Neural cell (in vitro differentiated cells): ENCODE results near the gene LAPTM5. TPM values are rescaled to one million over a fixed set of nuclear protein-coding genes. Genes with fewer than 3 reads are reported as not detected.
A peak's percentile ranks its signal among the peaks of the same experiment; 100 is the strongest.

Source experiments
- H2AFZ ChIP-seq: fragments of 200-600, 300-800 bp; sonication (generic), shearing (Covaris generic); 2 replicates; pipeline ENCODE4 v1.6.0; 2014; ENCODE audit warnings: low read depth, mild to moderate bottlenecking, antibody characterized with exemption, low read length, moderate library complexity
- H3F3A ChIP-seq: fragments of 200-600 bp; shearing (Covaris generic); 2 replicates; pipeline ENCODE4 v1.6.1; 2016; ENCODE audit warnings: mild to moderate bottlenecking, moderate library complexity, mixed read lengths, antibody characterized with exemption, low read length; ENCODE audit not compliant: insufficient read depth, poor library complexity, severe bottlenecking
- H3K27ac ChIP-seq: fragments of 200-600, 300-800 bp; sonication (generic), shearing (Covaris generic); 2 replicates; pipeline ENCODE4 v1.5.1; 2014; ENCODE audit warnings: mild to moderate bottlenecking, low read length, moderate library complexity
- H3K27me3 ChIP-seq: fragments of 300-800, 200-600 bp; sonication (generic), shearing (Covaris generic); 2 replicates; pipeline ENCODE4 v1.6.0; 2014; ENCODE audit warnings: mild to moderate bottlenecking, low read depth, low read length, moderate library complexity; ENCODE audit not compliant: insufficient read depth
- H3K36me3 ChIP-seq: fragments of 300-800, 200-600 bp; sonication (generic), shearing (Covaris generic); 2 replicates; pipeline ENCODE4 v1.5.1; 2014; ENCODE audit warnings: mild to moderate bottlenecking, antibody characterized with exemption, low read length, moderate library complexity; ENCODE audit not compliant: insufficient read depth
- H3K4me2 ChIP-seq: fragments of 300-800, 200-600 bp; sonication (generic), shearing (Covaris generic); 2 replicates; pipeline ENCODE4 v1.6.0; 2014; ENCODE audit warnings: mild to moderate bottlenecking, low read length
- H3K4me3 ChIP-seq: fragments of 300-800, 200-600 bp; sonication (generic), shearing (Covaris generic); 2 replicates; pipeline ENCODE4 v1.5.1; 2014; ENCODE audit warnings: mild to moderate bottlenecking, low read length, moderate library complexity
- H3K79me2 ChIP-seq: fragments of 200-600 bp; shearing (Covaris generic); replicated peaks from 2 replicates; pipeline ENCODE4 v1.6.0; 2014; ENCODE audit warnings: mild to moderate bottlenecking, low read length, moderate library complexity; ENCODE audit not compliant: insufficient read depth
- H3K9ac ChIP-seq: fragments of 300-800, 200-600 bp; sonication (generic), shearing (Covaris generic); 2 replicates; pipeline ENCODE4 v1.6.1; 2016; ENCODE audit warnings: mild to moderate bottlenecking, low read length, mixed read lengths
- H3K9me2 ChIP-seq: fragments of 200-600 bp; shearing (Covaris generic); 2 replicates; pipeline ENCODE4 v1.6.1; 2016; ENCODE audit warnings: mild to moderate bottlenecking, low read length, mixed read lengths; ENCODE audit not compliant: insufficient read depth
- H3K9me3 ChIP-seq: fragments of 200-600, 300-800 bp; sonication (generic), shearing (Covaris generic); 2 replicates; pipeline ENCODE4 v1.6.1; 2016; ENCODE audit warnings: mild to moderate bottlenecking, mixed run types, low read length, moderate library complexity, mixed read lengths
- H4K20me1 ChIP-seq: fragments of 200-600 bp; shearing (Covaris generic); 2 replicates; pipeline ENCODE4 v1.6.1; 2016; ENCODE audit warnings: mild to moderate bottlenecking, mixed run types; ENCODE audit not compliant: insufficient read depth
- EP300 ChIP-seq: fragments of 450-650 bp; conservative IDR thresholded peaks from 2 replicates; pipeline ENCODE4 v1.6.1; 2014; ENCODE audit warnings: antibody characterized with exemption, mild to moderate bottlenecking, moderate library complexity; ENCODE audit not compliant: poor library complexity, severe bottlenecking
- EZH2 ChIP-seq: fragments of 200-600, 300-800 bp; shearing (Covaris generic), sonication (generic); IDR thresholded peaks from 2 replicates; pipeline ENCODE4 v1.6.1; 2014; ENCODE audit warnings: antibody characterized with exemption, low read length, borderline replicate concordance, mild to moderate bottlenecking; ENCODE audit not compliant: insufficient read depth, poor library complexity, severe bottlenecking
- MXI1 ChIP-seq: fragments of 450-650 bp; conservative IDR thresholded peaks from 2 replicates; pipeline ENCODE4 v1.6.1; 2014; ENCODE audit warnings: antibody characterized with exemption, mild to moderate bottlenecking; ENCODE audit not compliant: poor library complexity, severe bottlenecking
- POLR2AphosphoS5 ChIP-seq: IDR thresholded peaks from 2 replicates; pipeline ENCODE4 v1.6.1; 2012
- RAD21 ChIP-seq: fragments of 450-650 bp; conservative IDR thresholded peaks from 2 replicates; pipeline ENCODE4 v1.6.1; 2014; ENCODE audit warnings: antibody characterized with exemption, mild to moderate bottlenecking, moderate library complexity
- SMC3 ChIP-seq: fragments of 450-650 bp; conservative IDR thresholded peaks from 2 replicates; pipeline ENCODE4 v1.6.1; 2014; ENCODE audit warnings: antibody characterized with exemption, mild to moderate bottlenecking, moderate library complexity; ENCODE audit not compliant: poor library complexity
- TAF1 ChIP-seq: IDR thresholded peaks from 2 replicates; pipeline ENCODE4 v1.6.1; 2012; ENCODE audit warnings: low read depth
- polyA plus RNA-seq: library from polyadenylated mRNA; depleted of rRNA; stranded (reverse); fragments of >200 nt; gene quantifications from 2 replicates; pipeline ENCODE4 v1.2.3, GENCODE V29; 2014
- TF ChIP-seq, protein P1 (sequence below): fragments of 450-650 bp; IDR thresholded peaks from 2 replicates; pipeline ENCODE4 v1.5.1; 2014; ENCODE audit warnings: antibody characterized with exemption, mild to moderate bottlenecking, moderate library complexity; ENCODE audit not compliant: poor library complexity, severe bottlenecking
- TF ChIP-seq, protein P2 (sequence below): IDR thresholded peaks from 2 replicates; pipeline ENCODE4 v1.6.1; 2012; ENCODE audit warnings: borderline replicate concordance

Gene LAPTM5
- polyA plus RNA-seq, 1 donor from 2014 or later = 0.12 TPM

DNA sequence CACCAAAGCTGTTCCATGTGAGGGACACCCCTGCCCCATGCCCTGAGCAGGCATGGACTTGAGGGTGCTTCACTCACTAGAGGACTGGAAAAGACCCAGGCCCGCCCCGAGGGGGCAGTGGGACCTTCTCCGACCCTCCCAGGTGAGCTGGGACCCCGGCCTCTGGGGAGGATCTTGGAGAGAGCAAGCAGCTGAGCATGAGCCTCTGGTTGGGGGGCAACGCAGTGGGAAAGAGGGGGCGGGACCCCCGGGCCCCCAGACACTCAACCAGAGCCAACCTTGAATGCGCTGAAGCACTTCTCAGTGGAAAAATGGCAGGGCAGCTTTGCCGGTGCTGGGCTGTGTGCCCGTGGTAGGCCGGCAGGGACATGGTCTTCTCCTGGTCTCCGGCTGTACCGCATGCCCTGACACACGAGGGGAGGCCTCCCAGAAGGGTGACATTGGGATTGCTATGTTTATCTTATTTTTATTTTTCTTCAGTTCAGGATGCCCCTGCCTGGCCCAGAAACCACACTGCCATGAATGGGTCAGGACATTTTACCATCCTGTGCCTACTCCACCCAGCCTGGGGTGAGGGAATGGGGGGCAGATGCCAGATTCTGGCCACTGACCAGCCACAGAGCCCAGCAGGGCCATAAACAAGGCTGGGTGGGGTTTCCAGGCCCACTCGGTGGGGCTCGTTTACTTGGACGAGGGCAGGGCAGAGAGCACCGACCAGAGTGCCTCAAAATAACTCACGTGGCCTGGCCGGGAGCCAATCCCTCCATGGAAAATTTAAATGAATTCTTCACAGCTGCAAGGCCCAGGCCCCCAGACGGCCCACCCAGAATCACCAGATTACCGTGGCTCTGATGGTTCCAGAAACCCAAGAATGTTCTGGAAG is 17.2 kb upstream of the LAPTM5 start:
- Histone ChIP-seq H3K9me3 (no peaks in the 10 kb centered on the region), H3K27ac (no peak overlapping the region), H3K27me3 (no peaks in the 10 kb centered on the region), H2AFZ (no peak overlapping the region), H3F3A (no peaks in the 10 kb centered on the region), H3K79me2 (no peaks in the 10 kb centered on the region), H3K9ac (no peak overlapping the region), H3K36me3 (no peaks in the 10 kb centered on the region), H4K20me1 (no peaks in the 10 kb centered on the region), H3K4me3 (no peak overlapping the region), H3K9me2 (no peaks in the 10 kb centered on the region), H3K4me2 (no peak overlapping the region)
- no peak for TF ChIP-seq EZH2
- no peak for TF ChIP-seq TAF1
- TF ChIP-seq, protein P1, sequence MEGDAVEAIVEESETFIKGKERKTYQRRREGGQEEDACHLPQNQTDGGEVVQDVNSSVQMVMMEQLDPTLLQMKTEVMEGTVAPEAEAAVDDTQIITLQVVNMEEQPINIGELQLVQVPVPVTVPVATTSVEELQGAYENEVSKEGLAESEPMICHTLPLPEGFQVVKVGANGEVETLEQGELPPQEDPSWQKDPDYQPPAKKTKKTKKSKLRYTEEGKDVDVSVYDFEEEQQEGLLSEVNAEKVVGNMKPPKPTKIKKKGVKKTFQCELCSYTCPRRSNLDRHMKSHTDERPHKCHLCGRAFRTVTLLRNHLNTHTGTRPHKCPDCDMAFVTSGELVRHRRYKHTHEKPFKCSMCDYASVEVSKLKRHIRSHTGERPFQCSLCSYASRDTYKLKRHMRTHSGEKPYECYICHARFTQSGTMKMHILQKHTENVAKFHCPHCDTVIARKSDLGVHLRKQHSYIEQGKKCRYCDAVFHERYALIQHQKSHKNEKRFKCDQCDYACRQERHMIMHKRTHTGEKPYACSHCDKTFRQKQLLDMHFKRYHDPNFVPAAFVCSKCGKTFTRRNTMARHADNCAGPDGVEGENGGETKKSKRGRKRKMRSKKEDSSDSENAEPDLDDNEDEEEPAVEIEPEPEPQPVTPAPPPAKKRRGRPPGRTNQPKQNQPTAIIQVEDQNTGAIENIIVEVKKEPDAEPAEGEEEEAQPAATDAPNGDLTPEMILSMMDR = no peak
- TF ChIP-seq SMC3 = no peak
- no peak for TF ChIP-seq RAD21

DNA sequence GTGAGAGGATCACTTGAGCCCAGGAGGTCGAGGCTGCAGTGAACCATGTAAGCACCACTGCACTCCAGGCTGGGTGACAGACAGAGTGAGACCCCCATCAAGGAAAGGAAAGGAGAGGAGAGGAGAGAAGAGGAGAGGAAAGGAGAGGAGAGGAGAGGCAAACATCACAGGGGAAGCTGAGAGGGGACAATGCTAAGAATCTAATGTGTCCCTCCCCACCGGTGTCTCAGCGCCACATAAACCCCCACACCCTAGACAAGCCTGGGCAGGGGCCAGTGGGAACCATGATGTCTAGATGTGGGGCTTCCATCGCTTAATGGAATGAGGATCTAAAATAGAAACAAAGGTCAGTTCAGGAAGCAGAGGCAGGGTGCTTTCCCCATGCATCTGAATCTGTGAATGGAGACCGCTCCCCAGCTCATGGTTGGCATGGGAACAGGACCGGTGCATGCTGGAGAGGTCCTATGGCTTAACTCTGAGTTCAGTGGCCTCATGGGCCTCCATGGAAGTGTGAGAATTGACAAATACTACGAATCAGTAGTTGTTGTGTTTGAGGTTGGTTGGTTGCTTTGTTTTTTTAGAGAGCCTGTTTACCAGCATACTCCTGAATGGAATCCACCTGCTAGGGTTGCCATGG is 16.3 kb upstream of the LAPTM5 start:
- Histone ChIP-seq H3K9ac (no peak overlapping the region), H2AFZ (no peak overlapping the region), H3K4me2 (no peak overlapping the region), H3K27ac (no peak overlapping the region), H3K79me2 (no peaks in the 10 kb centered on the region), H3F3A (no peaks in the 10 kb centered on the region), H3K27me3 (no peaks in the 10 kb centered on the region), H3K9me2 (no peaks in the 10 kb centered on the region), H3K9me3 (no peaks in the 10 kb centered on the region), H4K20me1 (no peaks in the 10 kb centered on the region), H3K36me3 (no peaks in the 10 kb centered on the region), H3K4me3 (no peak overlapping the region)
- TF ChIP-seq SMC3 = no peak
- TF ChIP-seq MXI1 = peak; percentile 20

DNA sequence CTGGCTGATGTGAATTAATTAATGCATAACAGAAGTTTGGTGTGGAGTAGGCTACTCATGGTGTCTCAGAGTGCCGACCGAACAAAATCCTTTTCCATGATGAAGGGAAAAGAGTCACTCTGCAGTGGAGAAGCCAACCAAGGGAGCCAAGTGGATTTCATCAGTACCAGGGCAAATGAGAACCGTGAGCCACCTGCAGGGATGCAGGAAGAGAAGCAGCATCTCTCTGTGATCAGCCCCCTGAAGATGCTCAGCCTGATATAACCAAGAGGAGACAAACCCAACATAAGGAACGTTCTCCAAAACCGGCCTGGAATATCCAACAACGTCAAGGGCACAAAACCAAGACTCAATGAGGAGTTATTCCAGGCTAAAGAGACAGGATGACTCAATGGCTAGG is 13.4 kb upstream of the LAPTM5 start:
- Histone ChIP-seq H3K4me3 (no peak overlapping the region), H3K9ac (no peak overlapping the region), H3K4me2 (no peak overlapping the region), H3K9me3 (no peaks in the 10 kb centered on the region), H3K79me2 (no peaks in the 10 kb centered on the region), H3K27me3 (no peaks in the 10 kb centered on the region), H3F3A (no peaks in the 10 kb centered on the region), H4K20me1 (no peaks in the 10 kb centered on the region), H3K27ac (no peak overlapping the region), H3K9me2 (no peaks in the 10 kb centered on the region), H3K36me3 (no peaks in the 10 kb centered on the region), H2AFZ (no peak overlapping the region)
- no peak for TF ChIP-seq SMC3
- no peak for TF ChIP-seq TAF1
- TF ChIP-seq, protein P1 = no peak
- no peak for TF ChIP-seq RAD21
- TF ChIP-seq, protein P2, sequence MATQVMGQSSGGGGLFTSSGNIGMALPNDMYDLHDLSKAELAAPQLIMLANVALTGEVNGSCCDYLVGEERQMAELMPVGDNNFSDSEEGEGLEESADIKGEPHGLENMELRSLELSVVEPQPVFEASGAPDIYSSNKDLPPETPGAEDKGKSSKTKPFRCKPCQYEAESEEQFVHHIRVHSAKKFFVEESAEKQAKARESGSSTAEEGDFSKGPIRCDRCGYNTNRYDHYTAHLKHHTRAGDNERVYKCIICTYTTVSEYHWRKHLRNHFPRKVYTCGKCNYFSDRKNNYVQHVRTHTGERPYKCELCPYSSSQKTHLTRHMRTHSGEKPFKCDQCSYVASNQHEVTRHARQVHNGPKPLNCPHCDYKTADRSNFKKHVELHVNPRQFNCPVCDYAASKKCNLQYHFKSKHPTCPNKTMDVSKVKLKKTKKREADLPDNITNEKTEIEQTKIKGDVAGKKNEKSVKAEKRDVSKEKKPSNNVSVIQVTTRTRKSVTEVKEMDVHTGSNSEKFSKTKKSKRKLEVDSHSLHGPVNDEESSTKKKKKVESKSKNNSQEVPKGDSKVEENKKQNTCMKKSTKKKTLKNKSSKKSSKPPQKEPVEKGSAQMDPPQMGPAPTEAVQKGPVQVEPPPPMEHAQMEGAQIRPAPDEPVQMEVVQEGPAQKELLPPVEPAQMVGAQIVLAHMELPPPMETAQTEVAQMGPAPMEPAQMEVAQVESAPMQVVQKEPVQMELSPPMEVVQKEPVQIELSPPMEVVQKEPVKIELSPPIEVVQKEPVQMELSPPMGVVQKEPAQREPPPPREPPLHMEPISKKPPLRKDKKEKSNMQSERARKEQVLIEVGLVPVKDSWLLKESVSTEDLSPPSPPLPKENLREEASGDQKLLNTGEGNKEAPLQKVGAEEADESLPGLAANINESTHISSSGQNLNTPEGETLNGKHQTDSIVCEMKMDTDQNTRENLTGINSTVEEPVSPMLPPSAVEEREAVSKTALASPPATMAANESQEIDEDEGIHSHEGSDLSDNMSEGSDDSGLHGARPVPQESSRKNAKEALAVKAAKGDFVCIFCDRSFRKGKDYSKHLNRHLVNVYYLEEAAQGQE = no peak
- TF ChIP-seq EZH2 = no peak
- no peak for TF ChIP-seq MXI1
- no peak for TF ChIP-seq POLR2AphosphoS5
- no peak for TF ChIP-seq EP300
